GM23248 (cell line): Measurements from ENCODE around the gene ARL13B. TPM values are rescaled to one million over a fixed set of nuclear protein-coding genes. Genes with fewer than 3 reads are reported as not detected.
"Not testable (repeated sequence)": the region's sequence is repeated elsewhere in the genome, so short reads cannot be mapped to it uniquely, and the experiment has no call there.

ENCODE experiments used
- DNase-seq: peaks from one replicate; pipeline ENCODE4 v3.0.0-alpha.2; 2015
- H2AFZ ChIP-seq: fragments of 200-600 bp; sonication (generic); 2 replicates; pipeline ENCODE4 v1.6.1; 2016; ENCODE audit warnings: antibody characterized with exemption
- H3F3A ChIP-seq: fragments of 200-600 bp; sonication (generic); 2 replicates; pipeline ENCODE4 v1.6.1; 2016; ENCODE audit warnings: mild to moderate bottlenecking, antibody characterized with exemption, mixed run types; ENCODE audit not compliant: insufficient read depth
- H3K27ac ChIP-seq: fragments of 200-600 bp; sonication (generic); 2 replicates; pipeline ENCODE4 v1.5.1; 2016; ENCODE audit warnings: mild to moderate bottlenecking
- H3K27me3 ChIP-seq: fragments of 200-600 bp; sonication (generic); replicated peaks from 2 replicates; pipeline ENCODE4 v1.6.1; 2016; ENCODE audit warnings: mild to moderate bottlenecking; ENCODE audit not compliant: insufficient read depth
- H3K36me3 ChIP-seq: fragments of 200-600 bp; sonication (generic); 2 replicates; pipeline ENCODE4 v1.6.1; 2016; ENCODE audit warnings: low read depth, mild to moderate bottlenecking
- H3K4me1 ChIP-seq: fragments of 200-600 bp; sonication (generic); 2 replicates; pipeline ENCODE4 v1.6.1; 2016; ENCODE audit warnings: mild to moderate bottlenecking; ENCODE audit not compliant: insufficient read depth
- H3K4me2 ChIP-seq: fragments of 200-600 bp; sonication (generic); one replicate; pipeline ENCODE4 v1.6.1; 2016; ENCODE audit warnings: mild to moderate bottlenecking; ENCODE audit not compliant: unreplicated experiment
- H3K4me3 ChIP-seq: fragments of 200-600 bp; sonication (generic); 2 replicates; pipeline ENCODE4 v1.5.1; 2016; ENCODE audit warnings: mild to moderate bottlenecking
- H3K79me2 ChIP-seq: fragments of 200-600 bp; sonication (generic); 2 replicates; pipeline ENCODE4 v1.6.1; 2016; ENCODE audit warnings: mild to moderate bottlenecking; ENCODE audit not compliant: insufficient read depth
- H3K9ac ChIP-seq: fragments of 200-600 bp; sonication (generic); 2 replicates; pipeline ENCODE4 v1.6.1; 2016; ENCODE audit warnings: mild to moderate bottlenecking
- H3K9me2 ChIP-seq: fragments of 200-600 bp; sonication (generic); 2 replicates; pipeline ENCODE4 v1.6.1; 2016; ENCODE audit warnings: mixed run types, mild to moderate bottlenecking, moderate library complexity; ENCODE audit not compliant: insufficient read depth
- H3K9me3 ChIP-seq: fragments of 200-600 bp; sonication (generic); one replicate; pipeline ENCODE4 v1.6.1; 2017; ENCODE audit warnings: low read depth
- H4K20me1 ChIP-seq: fragments of 200-600 bp; sonication (generic); 2 replicates; pipeline ENCODE4 v1.6.0; 2016; ENCODE audit not compliant: insufficient read depth
- EZH2 ChIP-seq: fragments of 200-600 bp; sonication (generic); IDR thresholded peaks from 2 replicates; pipeline ENCODE4 v1.6.1; 2018; ENCODE audit warnings: antibody characterized with exemption, mild to moderate bottlenecking; ENCODE audit not compliant: insufficient read depth, poor library complexity, severe bottlenecking
- EZH2phosphoT487 ChIP-seq: fragments of 200-600 bp; sonication (generic); IDR thresholded peaks from 2 replicates; pipeline ENCODE4 v1.6.1; 2018; ENCODE audit warnings: antibody characterized with exemption, moderate library complexity, mild to moderate bottlenecking, low read depth; ENCODE audit not compliant: insufficient read depth
- WGBS, 2 experiments: methylation state at CpG; one replicate each; pipeline ENCODE4 v1.1.6; 2015 to 2017; ENCODE audit warnings: low lambda C conversion rate in 2 of 2, low coverage in 1 of 2; ENCODE audit errors: missing lambda C conversion rate in 2 of 2; 5-methylcytosine and 5-hydroxymethylcytosine counted together
- in situ Hi-C: fragments of 300-500 bp; cut with MboI; formaldehyde crosslinking; loops from 2 replicates; pipeline ENCODE4 v1.15.0; 2020
- polyA plus RNA-seq: library from polyadenylated mRNA; unstranded; fragments of >200 nt; fragmentation: Nextera tagmentation; extraction: Ambion mirVana; gene quantifications from 2 replicates; pipeline ENCODE4 v1.2.1, GENCODE V29; 2016
- total RNA-seq: library from RNA; depleted of rRNA; stranded (reverse); fragments of >200 nt; shearing (Covaris generic); gene quantifications from 2 replicates; pipeline ENCODE4 v1.2.3, GENCODE V29; 2014

The ARL13B gene
- total and polyA plus RNA-seq, 2 experiments from 2014 or later = 15.0 to 16.9 TPM

GRCh38 chr3:93961026-93961425, 18.9 kb upstream of the ARL13B start:
- Histone ChIP-seq H3K79me2 (no peaks in the 10 kb centered on the region), H3F3A (no peaks in the 10 kb centered on the region), H3K4me3 (no peak overlapping the region), H3K36me3 (no peaks in the 10 kb centered on the region), H3K9me3 (no peaks in the 10 kb centered on the region), H3K27ac (no peak overlapping the region), H3K4me1 (no peaks in the 10 kb centered on the region), H2AFZ (no peak overlapping the region), H3K9ac (no peak overlapping the region), H4K20me1 (no peaks in the 10 kb centered on the region), H3K4me2 (no peak overlapping the region), H3K9me2 (no peaks in the 10 kb centered on the region), H3K27me3 (no peaks in the 10 kb centered on the region)
- TF ChIP-seq EZH2phosphoT487 (no peak), EZH2 (no peak)
- in situ Hi-C loops = no loop called here
- WGBS, 2 experiments = 79 to 100% methylated on average over 1 of the region's 1 CpG
- no peak for DNase-seq

GRCh38 chr3:93961489-93961888, 18.5 kb upstream of the ARL13B start:
- no peak overlapping the region for H3K9ac ChIP-seq
- TF ChIP-seq EZH2phosphoT487 = no peak
- no peak for TF ChIP-seq EZH2
- H3K4me1 ChIP-seq = no peaks in the 10 kb centered on the region
- no peak overlapping the region for H3K27ac ChIP-seq
- in situ Hi-C loops = no loop called here
- H3K36me3 ChIP-seq = no peaks in the 10 kb centered on the region
- no peaks in the 10 kb centered on the region for H3K9me2 ChIP-seq
- no peak overlapping the region for H3K4me2 ChIP-seq
- no peaks in the 10 kb centered on the region for H3F3A ChIP-seq
- no peaks in the 10 kb centered on the region for H4K20me1 ChIP-seq
- H3K9me3 ChIP-seq = no peaks in the 10 kb centered on the region
- DNase-seq = no peak
- no peaks in the 10 kb centered on the region for H3K79me2 ChIP-seq
- H3K4me3 ChIP-seq = no peak overlapping the region
- H2AFZ ChIP-seq = no peak overlapping the region
- WGBS, 2 experiments = 35 to 56% methylated on average over 1 of the region's 1 CpG
- no peaks in the 10 kb centered on the region for H3K27me3 ChIP-seq

GRCh38 chr3:93962798-93963197, 17.2 kb upstream of the ARL13B start:
- H3K4me1 ChIP-seq = no peaks in the 10 kb centered on the region
- 86% methylated on average over 3 of the region's 3 CpGs for WGBS, 2 experiments
- H3K27ac ChIP-seq = no peak overlapping the region
- no peak for DNase-seq
- TF ChIP-seq EZH2phosphoT487 (no peak), EZH2 (no peak)
- H3K27me3 ChIP-seq = no peaks in the 10 kb centered on the region
- H3K4me3 ChIP-seq = no peak overlapping the region
- H3K4me2 ChIP-seq = no peak overlapping the region
- no peak overlapping the region for H2AFZ ChIP-seq
- H4K20me1 ChIP-seq = no peaks in the 10 kb centered on the region
- H3K9me2 ChIP-seq = no peaks in the 10 kb centered on the region
- H3K36me3 ChIP-seq = no peaks in the 10 kb centered on the region
- H3K79me2 ChIP-seq = no peaks in the 10 kb centered on the region
- no peaks in the 10 kb centered on the region for H3F3A ChIP-seq
- H3K9me3 ChIP-seq = no peaks in the 10 kb centered on the region
- no peak overlapping the region for H3K9ac ChIP-seq
- in situ Hi-C loops = no loop called here

- 96 to 97% methylated on average over 19 of the region's 19 CpGs for WGBS, 2 experiments
These were observed 14.8 kb upstream of the ARL13B start for GRCh38 chr3:93965106-93965505.

GRCh38 chr3:93969443-93969842, 10.5 kb upstream of the ARL13B start:
- no peak overlapping the region for H3K9ac ChIP-seq
- H4K20me1 ChIP-seq = no peaks in the 10 kb centered on the region
- no peaks in the 10 kb centered on the region for H3K27me3 ChIP-seq
- H3K9me3 ChIP-seq = no peaks in the 10 kb centered on the region
- in situ Hi-C loops = no loop called here
- no peaks in the 10 kb centered on the region for H3K79me2 ChIP-seq
- no peak overlapping the region for H3K4me2 ChIP-seq
- H3K9me2 ChIP-seq = no peaks in the 10 kb centered on the region
- no peak for TF ChIP-seq EZH2
- no peak for TF ChIP-seq EZH2phosphoT487
- H2AFZ ChIP-seq = peak overlapping the region; percentile 31
- peaks cover 16% of the 10 kb centered on the region for H3K4me1 ChIP-seq
- H3F3A ChIP-seq = peaks cover 12% of the 10 kb centered on the region; the same call in 1 of the 2 replicates
- no peak overlapping the region for H3K27ac ChIP-seq
- H3K4me3 ChIP-seq = no peak overlapping the region
- no peaks in the 10 kb centered on the region for H3K36me3 ChIP-seq
- DNase-seq = peak; percentile 54
- 40 to 48% methylated on average over 3 of the region's 3 CpGs for WGBS, 2 experiments

More at GRCh38 chr3:93965106-93965505, 14.8 kb upstream of the ARL13B start:
- H3K27me3 ChIP-seq, H3F3A ChIP-seq, H3K27ac ChIP-seq, DNase-seq, H3K9ac ChIP-seq, in situ Hi-C loops, H3K36me3 ChIP-seq, H2AFZ ChIP-seq, H3K4me2 ChIP-seq, H3K4me3 ChIP-seq, H3K9me2 ChIP-seq, H4K20me1 ChIP-seq, H3K9me3 ChIP-seq, H3K4me1 ChIP-seq, H3K79me2 ChIP-seq: not testable (repeated sequence)
